GM19238 (cell line): ENCODE measurements around the gene EP400.
A peak's percentile ranks its signal among the peaks of the same experiment; 100 is the strongest.
"Not testable (repeated sequence)": the region's sequence is repeated elsewhere in the genome, so short reads cannot be mapped to it uniquely, and the experiment has no call there.

Experiments
- DNase-seq: peaks from one replicate; pipeline ENCODE4 v3.0.0; 2011; ENCODE audit warnings: low spot score; ENCODE audit not compliant: insufficient read length

The EP400 gene

GRCh38 chr12:132065203-132065602 lies 115.5 kb downstream of the EP400 start:
- DNase-seq = no peak

GRCh38 chr12:132065609-132066344 lies 116.0 kb downstream of the EP400 start:
- peak; percentile 33 for DNase-seq

GRCh38 chr12:132066345-132066685 lies 116.6 kb downstream of the EP400 start:
- peak; percentile 44 for DNase-seq

- no peak for DNase-seq
These were observed 117.0 kb downstream of the EP400 start for GRCh38 chr12:132066749-132067148.

- DNase-seq = no peak
These were observed 117.4 kb downstream of the EP400 start for GRCh38 chr12:132067182-132067581.

- DNase-seq = no peak
These were observed 118.5 kb downstream of the EP400 start for GRCh38 chr12:132068250-132068649.

GRCh38 chr12:132069336-132069985 lies 119.7 kb downstream of the EP400 start:
- DNase-seq = no peak

- no peak for DNase-seq
These were observed 120.6 kb downstream of the EP400 start for GRCh38 chr12:132070298-132070697.

- DNase-seq = peak; percentile 63
These were observed 121.5 kb downstream of the EP400 start for GRCh38 chr12:132071040-132071810.

GRCh38 chr12:132071830-132072384 lies 122.2 kb downstream of the EP400 start:
- no peak for DNase-seq

- DNase-seq = no peak
These were observed 124.5 kb downstream of the EP400 start for GRCh38 chr12:132074216-132074615.

- no peak for DNase-seq
These were observed 125.4 kb downstream of the EP400 start for GRCh38 chr12:132075026-132075713.

GRCh38 chr12:132075714-132076553 lies 126.2 kb downstream of the EP400 start:
- DNase-seq = no peak

- DNase-seq = no peak
These were observed 127.0 kb downstream of the EP400 start for GRCh38 chr12:132076711-132077110.

- no peak for DNase-seq
These were observed 127.8 kb downstream of the EP400 start for GRCh38 chr12:132077322-132078100.

GRCh38 chr12:132078190-132078589 lies 128.4 kb downstream of the EP400 start:
- DNase-seq = no peak

- DNase-seq = no peak
These were observed 129.5 kb downstream of the EP400 start for GRCh38 chr12:132079200-132079599.

- DNase-seq = no peak
These were observed 130.0 kb downstream of the EP400 start for GRCh38 chr12:132079695-132080094.

GRCh38 chr12:132080515-132080914 lies 130.8 kb downstream of the EP400 start:
- not testable (repeated sequence) for DNase-seq

GRCh38 chr12:132081423-132081822 lies 131.7 kb downstream of the EP400 start:
- DNase-seq = no peak
